K562 (cell line): ENCODE results near the gene KATNAL1. TPM values are rescaled to one million over a fixed set of nuclear protein-coding genes. Genes with fewer than 3 reads are reported as not detected.

Experiments used
- ATAC-seq: fragments of 200-7000 bp; cut with Tn5 transposase; 3 replicates; pipeline ENCODE4 v1.9.1; 2020; ENCODE audit warnings: moderate library complexity
- BruUV-seq: library from RNA; stranded (reverse); fragments of 400-500 nt; replicated peaks from 2 replicates; lab custom pipeline; 2021; lab: Mats Ljungman, UMichigan
- CTCF ChIA-PET: fragments of 300-600 bp; formaldehyde crosslinking; extraction: SDS; loops from one replicate; lab custom pipeline; 2021; ENCODE audit warnings: low intra/inter-chr PET ratio; lab: Yijun Ruan, JAX
- POLR2A ChIA-PET: fragments of 300-600, 350-650 bp; sonication (Branson Sonifier 250); formaldehyde crosslinking; extraction: SDS; loops from one replicate; lab custom pipeline; 2021; ENCODE audit warnings: antibody characterized with exemption, inconsistent platforms; lab: Yijun Ruan, JAX
- DNase-seq, 4 experiments: peaks; one replicate each; pipeline versions ENCODE4 v3.0.0 to v3.0.0-alpha.2; 2011 to 2018; ENCODE audit warnings: low spot score in 3 of 4, mixed read lengths in 3 of 4; ENCODE audit errors: extremely low read depth in 1 of 4
- FAIRE-seq: peaks from 2 replicates; lab custom pipeline; 2011; peaks lifted over from hg19 to GRCh38; lab: Jason Lieb, UNC
- H2AFZ ChIP-seq: 2 replicates; pipeline ENCODE4 v1.6.0; 2011; ENCODE audit warnings: low read depth, low read length, control low read depth, inconsistent platforms
- H3K27ac ChIP-seq: fragments of 200-600 bp; 3 replicates; pipeline ENCODE4 v1.8.0; 2011; ENCODE audit warnings: low read depth, mild to moderate bottlenecking, control low read depth, inconsistent platforms, low read length, moderate library complexity, mixed read lengths; ENCODE audit errors: extremely low read depth
- H3K27me3 ChIP-seq, 2 experiments: fragments of 300-600 bp in 1 of 2; 2 replicates in 1 of 2; 3 replicates in 1 of 2; pipeline versions ENCODE4 v1.6.0 to v1.8.0; 2011; ENCODE audit warnings: inconsistent platforms in 2 of 2, low read length in 2 of 2, mild to moderate bottlenecking in 1 of 2, mixed read lengths in 1 of 2, moderate library complexity in 1 of 2; ENCODE audit not compliant: control insufficient read depth in 2 of 2, insufficient read depth in 2 of 2
- H3K36me3 ChIP-seq: fragments of 300-600 bp; 3 replicates; pipeline ENCODE4 v1.8.0; 2011; ENCODE audit warnings: mild to moderate bottlenecking, low read length, inconsistent platforms; ENCODE audit not compliant: control insufficient read depth, insufficient read depth
- H3K4me1 ChIP-seq, 2 experiments: fragments of 200-600 bp in 1 of 2; replicated peaks in 1 of 2; 2 replicates in 1 of 2; 3 replicates in 1 of 2; pipeline versions ENCODE4 v1.5.1 to v1.8.0; 2011; ENCODE audit warnings: inconsistent platforms in 2 of 2, low read length in 2 of 2, mild to moderate bottlenecking in 1 of 2, mixed read lengths in 1 of 2, moderate library complexity in 1 of 2; ENCODE audit not compliant: control insufficient read depth in 2 of 2, insufficient read depth in 2 of 2
- H3K4me2 ChIP-seq: 2 replicates; pipeline ENCODE4 v1.6.1; 2011; ENCODE audit warnings: low read length, control low read depth, inconsistent platforms, mixed read lengths; ENCODE audit not compliant: insufficient read depth
- H3K4me3 ChIP-seq: fragments of 200-600 bp; sonication (generic), shearing (Covaris generic); 2 replicates; pipeline ENCODE4 v1.5.1; 2016; ENCODE audit warnings: control low read depth, inconsistent platforms
- H3K79me2 ChIP-seq: fragments of 200-600 bp; 3 replicates; pipeline ENCODE4 v1.8.0; 2011; ENCODE audit warnings: low read length, inconsistent platforms; ENCODE audit not compliant: control insufficient read depth, insufficient read depth
- H3K9ac ChIP-seq, 2 experiments: 2 replicates each; pipeline versions ENCODE4 v1.6.0 to v1.6.1; 2011; ENCODE audit warnings: low read depth in 2 of 2, low read length in 2 of 2, control low read depth in 1 of 2, inconsistent platforms in 1 of 2, mild to moderate bottlenecking in 1 of 2, mixed read lengths in 1 of 2; ENCODE audit not compliant: insufficient read depth in 1 of 2
- H3K9me1 ChIP-seq: one replicate; pipeline ENCODE4 v1.6.0; 2011; ENCODE audit warnings: inconsistent platforms, mild to moderate bottlenecking, low read length, moderate library complexity; ENCODE audit not compliant: control insufficient read depth, insufficient read depth
- H3K9me3 ChIP-seq: replicated peaks from 2 replicates; pipeline ENCODE4 v1.5.1; 2011; ENCODE audit warnings: low read depth, low read length, inconsistent platforms; ENCODE audit not compliant: control insufficient read depth, insufficient read depth
- H4K20me1 ChIP-seq: replicated peaks from 2 replicates; pipeline ENCODE4 v1.6.1; 2011; ENCODE audit warnings: low read length, inconsistent platforms, mixed read lengths; ENCODE audit not compliant: control insufficient read depth, insufficient read depth
- BRF1 ChIP-seq: IDR thresholded peaks from 3 replicates; pipeline ENCODE4 v1.6.1; 2011; ENCODE audit warnings: borderline replicate concordance, mild to moderate bottlenecking; ENCODE audit not compliant: insufficient read length; ENCODE audit errors: extremely low read depth
- CBX1 ChIP-seq: sonication (generic); IDR thresholded peaks from 2 replicates; pipeline ENCODE4 v1.6.1; 2016; ENCODE audit warnings: antibody characterized with exemption, low read depth, mild to moderate bottlenecking
- CSDE1 ChIP-seq, 2 experiments: fragments of 450-650 bp; IDR thresholded peaks; 2 replicates each; pipeline ENCODE4 v1.6.1; 2016; ENCODE audit warnings: mild to moderate bottlenecking in 1 of 2
- TFAP4 ChIP-seq: sonication (generic); formaldehyde crosslinking; IDR thresholded peaks from 2 replicates; pipeline ENCODE4 v1.8.0; 2022; ENCODE audit warnings: missing genetic modification reagents, mild to moderate bottlenecking, moderate library complexity, borderline replicate concordance
- ZNF707 ChIP-seq: fragments of 250-450 bp; sonication (Bioruptor Pico); conservative IDR thresholded peaks from 2 replicates; pipeline ENCODE4 v1.8.0; 2022; ENCODE audit warnings: inconsistent platforms, mild to moderate bottlenecking, moderate library complexity
- ZNF79 ChIP-seq: fragments of 250-450 bp; sonication (Bioruptor Pico); IDR thresholded peaks from 2 replicates; pipeline ENCODE4 v1.4.0; 2020; ENCODE audit warnings: low read depth, mild to moderate bottlenecking, moderate library complexity
- WGBS: fragments of 100-300 bp; shearing (Covaris generic); methylation state at CpG from one replicate; pipeline ENCODE4 v1.1.6; 2016; ENCODE audit warnings: low coverage, mixed read lengths; ENCODE audit not compliant: insufficient coverage; ENCODE audit errors: missing lambda C conversion rate; 5-methylcytosine and 5-hydroxymethylcytosine counted together
- in situ Hi-C: fragments of 300-500 bp; cut with MboI; formaldehyde crosslinking; loops from 4 replicates; pipeline ENCODE4 v1.15.0; 2018; ENCODE audit warnings: inconsistent platforms, mixed read lengths
- intact Hi-C: fragments of 100-400 bp; cut with micrococcal nuclease; formaldehyde crosslinking; loops from 2 replicates; pipeline ENCODE4 v1.14.2; 2022
- polyA plus RNA-seq, 8 experiments: library from polyadenylated mRNA; depleted of rRNA in 4 of 8; stranded (reverse) in 5 of 8; unstranded in 3 of 8; fragments of >200 nt; fragmentation: Nextera tagmentation in 2 of 8; fragmentation: Illumina TruSeq in 1 of 8; extraction: Ambion mirVana in 2 of 8; extraction: Trizol in 1 of 8; gene quantifications; 2 replicates each; pipeline versions ENCODE4 v1.2.1 to v1.2.3, GENCODE V29; 2011 to 2014; ENCODE audit warnings: inconsistent platforms in 1 of 8, missing spikeins in 1 of 8
- total RNA-seq, 7 experiments: library from RNA; depleted of rRNA in 6 of 7; stranded (reverse); fragments of >200 nt in 6 of 7; fragmentation: Illumina TruSeq in 2 of 7; extraction: Trizol in 2 of 7; gene quantifications; 2 replicates each; pipeline versions ENCODE4 v1.2.1 to v1.2.3, GENCODE V29; 2011 to 2021; ENCODE audit warnings: low replicate concordance in 1 of 7

KATNAL1 gene
- total and polyA plus RNA-seq, 9 of the 15 experiments (the other 6 are each of a cell fraction or from before 2014, with no cell fraction given), result 2.5 to 8.2 (median 5.5) TPM

GRCh38 chr13:30355839-30356238, 48.5 kb upstream of the KATNAL1 start:
- Histone ChIP-seq H3K27me3 (no peaks in the 10 kb centered on the region; a peak in 1 of 5 replicates), H3K9ac (no peak overlapping the region), H3K4me2 (no peak overlapping the region), H2AFZ (no peak overlapping the region), H3K4me1 (peaks cover 0 to 4% of the 10 kb centered on the region in 2 experiments; a peak in 1 of 5 replicates), H3K4me3 (no peak overlapping the region), H4K20me1 (no peaks in the 10 kb centered on the region), H3K79me2 (no peaks in the 10 kb centered on the region), H3K9me1 (no peaks in the 10 kb centered on the region), H3K9me3 (peaks cover 2% of the 10 kb centered on the region; the same call in 1 of the 2 replicates), H3K36me3 (no peaks in the 10 kb centered on the region), H3K27ac (no peak overlapping the region)
- BruUV-seq, result no TSS peak
- WGBS, result 67% methylated on average over 5 of the region's 6 CpGs
- CTCF ChIA-PET, result no interaction called here
- TF ChIP-seq ZNF79 (no peak), TFAP4 (CRISPR knock-in tag) (no peak), BRF1 (no peak), CSDE1 (IDR thresholded peaks at IDR 0.05) (no peak), ZNF707 (CRISPR knock-in tag) (no peak), CBX1 (no peak)
- DNase-seq (no peak), FAIRE-seq (no peak), ATAC-seq (no peak)
- in situ Hi-C loops, result no loop called here
- POLR2A ChIA-PET, result interaction anchor here (0.6 kb wide), 1 partner anchor 62 kb away, joined by 3 read pairs; no protein-coding TSS in a partner anchor
- intact Hi-C loops, result no loop called here
